ENCODE data around the gene SFMBT2.

GRCh38 chr10:7117806-7118674, 292.8 kb downstream of the SFMBT2 start:
- TF ChIP-seq CTCF (IDR thresholded peaks at IDR 0.05 in 2 of 3, conservative IDR thresholded peaks at IDR 0.05 in 1 of 3; ENCODE audit: control insufficient read depth in 2 of 3, extremely low read depth in 1 of 3, insufficient read depth in 1 of 3, low read depth in 3 of 3, low read length in 3 of 3) (no peak), KAT2A (conservative IDR thresholded peaks at IDR 0.05; ENCODE audit: control insufficient read depth, low read depth, low read length) (no peak), RB1 (IDR thresholded peaks at IDR 0.05; ENCODE audit: borderline replicate concordance) (no peak), MTA3 (IDR thresholded peaks at IDR 0.05; ENCODE audit: borderline replicate concordance, low read length) (no peak), ZNF24 (IDR thresholded peaks at IDR 0.05) (no peak), HDAC2 (IDR thresholded peaks at IDR 0.05) (no peak), ZBTB4 (CRISPR knock-in tag; IDR thresholded peaks at IDR 0.05) (no peak), E4F1 (IDR thresholded peaks at IDR 0.05; ENCODE audit: borderline replicate concordance, partially characterized antibody) (no peak), POLR2A (IDR thresholded peaks at IDR 0.05; ENCODE audit: low read depth, low read length) (no peak), PBX3 (IDR thresholded peaks at IDR 0.05; ENCODE audit: insufficient replicate concordance, low read depth, low read length) (no peak), SKIL (IDR thresholded peaks at IDR 0.05; ENCODE audit: low read depth, poor library complexity, severe bottlenecking) (no peak), EZH2 (IDR thresholded peaks at IDR 0.05; ENCODE audit: borderline replicate concordance, control insufficient read depth, low read depth, low read length) (no peak), SMAD5 (IDR thresholded peaks at IDR 0.05; ENCODE audit: low read depth) (no peak)
